Measurements from ENCODE around the gene SPACA4.

The SPACA4 gene

GRCh38 chr19:48561412-48561811 is 45.1 kb upstream of the SPACA4 start:
- ATAC-seq (ENCODE audit: low read depth) (no peak), DNase-seq (ENCODE audit: low spot score) (no peak)
- no peaks in the 10 kb centered on the region for H3K36me3 ChIP-seq (ENCODE audit: low read depth)
- H3K27ac ChIP-seq (ENCODE audit: poor library complexity, severe bottlenecking) = no peak overlapping the region
- no peaks in the 10 kb centered on the region for H3K9me3 ChIP-seq (ENCODE audit: severe bottlenecking)
- H3K27me3 ChIP-seq (ENCODE audit: insufficient read depth, poor library complexity, severe bottlenecking) = no peaks in the 10 kb centered on the region
- no peak for TF ChIP-seq CTCF (IDR thresholded peaks at IDR 0.05; ENCODE audit: poor library complexity, severe bottlenecking)
- no peak overlapping the region for H3K4me3 ChIP-seq (ENCODE audit: severe bottlenecking)
- H3K4me1 ChIP-seq (ENCODE audit: insufficient read depth, poor library complexity, severe bottlenecking) = peaks cover 9% of the 10 kb centered on the region

GRCh38 chr19:48565090-48565489 is 41.5 kb upstream of the SPACA4 start:
- peak; percentile 46 for ATAC-seq (ENCODE audit: low read depth)
- no peak for TF ChIP-seq CTCF (IDR thresholded peaks at IDR 0.05; ENCODE audit: poor library complexity, severe bottlenecking)

GRCh38 chr19:48568345-48568886 is 38.1 kb upstream of the SPACA4 start:
- DNase-seq (ENCODE audit: low spot score) (peak; percentile 93), ATAC-seq (ENCODE audit: low read depth) (peak; percentile 95)
- Histone ChIP-seq H3K27ac (ENCODE audit: poor library complexity, severe bottlenecking) (peak overlapping the region; percentile 42), H3K4me3 (ENCODE audit: severe bottlenecking) (no peak overlapping the region), H3K9me3 (ENCODE audit: severe bottlenecking) (no peaks in the 10 kb centered on the region), H3K27me3 (ENCODE audit: insufficient read depth, poor library complexity, severe bottlenecking) (no peaks in the 10 kb centered on the region), H3K4me1 (ENCODE audit: insufficient read depth, poor library complexity, severe bottlenecking) (peaks cover 20% of the 10 kb centered on the region), H3K36me3 (ENCODE audit: low read depth) (no peaks in the 10 kb centered on the region)
- no peak for TF ChIP-seq CTCF (IDR thresholded peaks at IDR 0.05; ENCODE audit: poor library complexity, severe bottlenecking)

More at GRCh38 chr19:48565090-48565489, 41.5 kb upstream of the SPACA4 start:
- H3K27ac ChIP-seq (ENCODE audit: poor library complexity, severe bottlenecking) = peak overlapping the region; percentile 16
- H3K9me3 ChIP-seq (ENCODE audit: severe bottlenecking) = no peaks in the 10 kb centered on the region
- no peaks in the 10 kb centered on the region for H3K36me3 ChIP-seq (ENCODE audit: low read depth)
- H3K4me3 ChIP-seq (ENCODE audit: severe bottlenecking) = no peak overlapping the region
- no peak for DNase-seq (ENCODE audit: low spot score)
- H3K4me1 ChIP-seq (ENCODE audit: insufficient read depth, poor library complexity, severe bottlenecking) = peaks cover 20% of the 10 kb centered on the region
- no peaks in the 10 kb centered on the region for H3K27me3 ChIP-seq (ENCODE audit: insufficient read depth, poor library complexity, severe bottlenecking)

- H3K9me3 ChIP-seq (ENCODE audit: severe bottlenecking) = no peaks in the 10 kb centered on the region
- ATAC-seq (ENCODE audit: low read depth) (no peak), DNase-seq (ENCODE audit: low spot score) (no peak)
- H3K27me3 ChIP-seq (ENCODE audit: insufficient read depth, poor library complexity, severe bottlenecking) = no peaks in the 10 kb centered on the region
- peaks cover 18% of the 10 kb centered on the region for H3K4me1 ChIP-seq (ENCODE audit: insufficient read depth, poor library complexity, severe bottlenecking)
- H3K27ac ChIP-seq (ENCODE audit: poor library complexity, severe bottlenecking) = no peak overlapping the region
- no peak for TF ChIP-seq CTCF (IDR thresholded peaks at IDR 0.05; ENCODE audit: poor library complexity, severe bottlenecking)
- H3K36me3 ChIP-seq (ENCODE audit: low read depth) = no peaks in the 10 kb centered on the region
- H3K4me3 ChIP-seq (ENCODE audit: severe bottlenecking) = no peak overlapping the region
These were observed 36.7 kb upstream of the SPACA4 start for GRCh38 chr19:48569814-48570213.

GRCh38 chr19:48571378-48572162 is 35.0 kb upstream of the SPACA4 start:
- Histone ChIP-seq H3K4me1 (ENCODE audit: insufficient read depth, poor library complexity, severe bottlenecking) (peaks cover 11% of the 10 kb centered on the region), H3K4me3 (ENCODE audit: severe bottlenecking) (no peak overlapping the region), H3K36me3 (ENCODE audit: low read depth) (no peaks in the 10 kb centered on the region), H3K27ac (ENCODE audit: poor library complexity, severe bottlenecking) (no peak overlapping the region), H3K9me3 (ENCODE audit: severe bottlenecking) (no peaks in the 10 kb centered on the region), H3K27me3 (ENCODE audit: insufficient read depth, poor library complexity, severe bottlenecking) (no peaks in the 10 kb centered on the region)
- ATAC-seq (ENCODE audit: low read depth) (no peak), DNase-seq (ENCODE audit: low spot score) (no peak)
- no peak for TF ChIP-seq CTCF (IDR thresholded peaks at IDR 0.05; ENCODE audit: poor library complexity, severe bottlenecking)
